Esophagus squamous epithelium (tissue), 5 donors: ENCODE measurements around the gene FAM114A1. TPM values are rescaled to one million over a fixed set of nuclear protein-coding genes. Genes with fewer than 3 reads are reported as not detected.

Experiments
- DNase-seq: peaks from one replicate; lab custom pipeline; 2025; lab: John Stamatoyannopoulos, UW
- H3K27ac ChIP-seq, 4 donors: fragments of 200-600 bp; sonication (generic); one replicate each; pipeline ENCODE4 v1.5.1; 2016 to 2019; ENCODE audit warnings: mild to moderate bottlenecking in 1 of 4
- H3K27me3 ChIP-seq, 4 donors: fragments of 200-600 bp; sonication (generic); 1 replicate in 3 of 4; 2 replicates in 1 of 4; pipeline versions ENCODE4 v1.5.1 to v1.6.0; 2017 to 2021; ENCODE audit warnings: antibody characterized with exemption in 1 of 4
- H3K36me3 ChIP-seq, 3 donors: fragments of 200-600 bp; sonication (generic); one replicate each; pipeline ENCODE4 v1.5.1; 2016 to 2019
- H3K4me1 ChIP-seq, 3 donors: fragments of 200-600 bp; sonication (generic); one replicate each; pipeline ENCODE4 v1.5.1; 2017 to 2019
- H3K4me3 ChIP-seq, 4 donors: fragments of 200-600 bp; sonication (generic); 1 replicate in 3 of 4; 2 replicates in 1 of 4; pipeline ENCODE4 v1.5.1; 2016 to 2019; ENCODE audit warnings: mild to moderate bottlenecking in 2 of 4, moderate library complexity in 1 of 4
- H3K9me3 ChIP-seq, 3 donors: fragments of 200-600 bp; sonication (generic); one replicate each; pipeline ENCODE4 v1.5.1; 2016 to 2019
- CTCF ChIP-seq, 6 experiments: fragments of 450-650 bp in 4 of 6; fragments of 200-600 bp in 2 of 6; sonication (generic) in 2 of 6; IDR thresholded peaks; one replicate each; pipeline ENCODE4 v1.5.1; 2016 to 2019; ENCODE audit warnings: antibody characterized with exemption in 6 of 6, mild to moderate bottlenecking in 4 of 6, moderate library complexity in 4 of 6
- POLR2A ChIP-seq, 4 donors: fragments of 450-650 bp; IDR thresholded peaks; one replicate each; pipeline ENCODE4 v1.6.1; 2017; ENCODE audit warnings: antibody characterized with exemption in 4 of 4, mild to moderate bottlenecking in 4 of 4, moderate library complexity in 3 of 4
- WGBS, 2 donors: methylation state at CpG; one replicate each; pipeline ENCODE4 v1.1.5; 2018; 5-methylcytosine and 5-hydroxymethylcytosine counted together
- intact Hi-C: fragments of 100-400 bp; cut with DNase I; formaldehyde crosslinking; loops from one replicate; pipeline ENCODE4 v1.15.0; 2022
- total RNA-seq, 4 donors: library from RNA; depleted of rRNA; stranded (reverse); fragments of >200 nt; gene quantifications; one replicate each; pipeline ENCODE4 v1.1.0, GENCODE V29; 2016
- donor health status: DM: yes; HTN: yes; CAD: no.

FAM114A1 gene
- total RNA-seq, 4 donors from 2014 or later, result 36.7 to 80.9 (median 69.2) TPM

DNA sequence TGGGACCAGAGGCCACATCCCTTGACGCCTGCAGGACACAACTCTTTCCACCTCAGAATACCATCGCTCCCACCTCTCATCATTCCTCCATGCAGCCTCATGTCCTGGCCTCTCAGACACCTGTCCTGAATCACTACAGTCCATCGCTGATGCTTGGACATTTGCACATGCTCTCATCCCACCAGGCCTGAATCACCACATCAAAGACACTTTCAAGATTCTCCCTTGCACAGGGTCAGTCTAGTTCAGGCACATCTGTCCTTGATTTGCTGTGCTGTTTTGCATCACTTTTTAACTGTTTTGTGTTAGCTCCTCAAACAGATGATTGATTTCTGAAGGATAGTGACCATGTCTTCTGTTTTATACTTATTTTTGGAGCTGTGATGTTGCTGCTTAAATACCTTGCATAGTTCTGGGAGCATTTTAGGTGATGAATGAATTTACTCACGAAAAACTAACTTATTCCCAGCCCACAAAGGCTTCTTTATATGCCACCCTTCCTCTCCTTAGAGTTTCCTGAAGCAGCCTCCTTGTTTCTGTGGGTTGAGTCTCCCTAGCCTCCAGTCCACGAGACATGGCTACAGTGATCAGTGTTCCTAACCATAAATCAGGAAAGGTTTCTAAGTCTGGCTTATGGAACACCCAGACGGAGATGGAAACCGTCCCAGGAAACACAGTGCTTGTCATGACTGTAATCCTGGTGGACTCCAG, 2.6 kb downstream of the FAM114A1 start:
- WGBS, 2 donors, result 68 to 75% methylated on average over 7 of the region's 7 CpGs
- no peaks in the 10 kb centered on the region for H3K27me3 ChIP-seq
- DNase-seq, result no peak
- intact Hi-C loops, result no loop called here
- TF ChIP-seq CTCF (IDR thresholded peaks at IDR 0.05), result no peak
- TF ChIP-seq POLR2A (IDR thresholded peaks at IDR 0.05), result no peak
- H3K4me3 ChIP-seq, result no peak overlapping the region
- H3K4me1 ChIP-seq, result peaks cover 9 to 68% (median 39%) of the 10 kb centered on the region in 3 donors
- H3K36me3 ChIP-seq, result peaks cover 0 to 12% (median 0%) of the 10 kb centered on the region in 3 donors
- H3K9me3 ChIP-seq, result no peaks in the 10 kb centered on the region
- H3K27ac ChIP-seq, result peak overlapping the region in 3 of 4 donors; percentile 25 to 98 (median 98)

DNA sequence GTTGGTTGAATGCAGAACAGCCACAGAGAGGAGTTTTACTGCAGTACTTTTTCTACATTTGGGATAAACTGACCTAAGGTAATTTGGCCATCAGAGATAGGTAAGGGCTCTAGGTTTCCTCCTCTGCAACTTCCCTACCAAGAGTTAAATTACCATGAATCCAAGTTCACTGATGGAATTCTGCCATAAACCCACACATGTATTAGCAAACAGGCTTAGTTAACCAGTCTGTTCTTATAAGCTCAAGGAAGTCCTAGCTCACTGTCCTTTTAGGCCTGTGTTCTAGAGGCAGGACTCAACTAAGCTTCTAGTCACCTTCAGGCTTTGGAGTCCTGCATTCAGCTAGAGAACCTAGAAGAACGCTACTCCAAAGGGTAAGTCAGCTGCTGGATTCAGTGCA, 4.0 kb downstream of the FAM114A1 start:
- H3K4me3 ChIP-seq, result no peak overlapping the region
- peak overlapping the region; percentile 19 to 98 (median 75) for H3K27ac ChIP-seq
- 67 to 75% methylated on average over 1 of the region's 1 CpG for WGBS, 2 donors
- H3K27me3 ChIP-seq, result no peaks in the 10 kb centered on the region
- H3K36me3 ChIP-seq, result peaks cover 0 to 12% (median 0%) of the 10 kb centered on the region in 3 donors
- no peak for DNase-seq
- H3K9me3 ChIP-seq, result no peaks in the 10 kb centered on the region
- TF ChIP-seq CTCF (IDR thresholded peaks at IDR 0.05) (no peak), POLR2A (IDR thresholded peaks at IDR 0.05) (no peak)
- intact Hi-C loops, result no loop called here
- peaks cover 9 to 68% (median 39%) of the 10 kb centered on the region in 3 donors for H3K4me1 ChIP-seq

DNA sequence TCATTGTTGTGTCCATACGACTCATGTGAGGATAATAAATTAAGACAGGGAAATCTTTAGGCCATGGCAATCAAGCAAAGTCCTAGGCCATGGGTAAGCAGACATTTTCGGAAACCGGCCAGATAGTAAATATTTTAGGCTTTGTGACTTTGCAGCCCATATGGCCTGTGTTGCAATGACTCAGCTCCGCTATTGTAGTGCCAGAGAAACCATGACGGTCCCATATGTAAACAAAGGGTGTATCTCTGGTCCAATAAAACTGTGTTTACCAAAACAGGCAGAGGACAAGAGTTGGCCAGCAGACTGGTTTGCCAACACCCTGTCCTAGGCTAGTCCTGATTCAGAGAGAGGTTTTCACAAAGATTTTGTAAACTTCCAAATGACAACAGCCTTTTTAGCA, 5.0 kb downstream of the FAM114A1 start:
- TF ChIP-seq CTCF (IDR thresholded peaks at IDR 0.05) (no peak), POLR2A (IDR thresholded peaks at IDR 0.05) (no peak)
- 65 to 71% methylated on average over 5 of the region's 5 CpGs for WGBS, 2 donors
- Histone ChIP-seq H3K9me3 (no peaks in the 10 kb centered on the region), H3K36me3 (peaks cover 0 to 19% (median 0%) of the 10 kb centered on the region in 3 donors), H3K4me3 (no peak overlapping the region), H3K4me1 (peaks cover 9 to 61% (median 37%) of the 10 kb centered on the region in 3 donors), H3K27ac (peak overlapping the region; percentile 15 to 98 (median 75)), H3K27me3 (no peaks in the 10 kb centered on the region)
- intact Hi-C loops, result no loop called here
- no peak for DNase-seq

GRCh38 chr4:38873290-38873944, 5.8 kb downstream of the FAM114A1 start:
- WGBS, 2 donors, result 62 to 81% methylated on average over 5 of the region's 5 CpGs
- intact Hi-C loops, result no loop called here
- no peak for TF ChIP-seq POLR2A (IDR thresholded peaks at IDR 0.05)
- no peak for TF ChIP-seq CTCF (IDR thresholded peaks at IDR 0.05)
- Histone ChIP-seq H3K4me1 (peaks cover 9 to 56% (median 33%) of the 10 kb centered on the region in 3 donors), H3K9me3 (no peaks in the 10 kb centered on the region), H3K27me3 (no peaks in the 10 kb centered on the region), H3K36me3 (peaks cover 0 to 24% (median 0%) of the 10 kb centered on the region in 3 donors), H3K4me3 (no peak overlapping the region), H3K27ac (peak overlapping the region; percentile 15 to 98 (median 75))
- DNase-seq, result no peak

DNA sequence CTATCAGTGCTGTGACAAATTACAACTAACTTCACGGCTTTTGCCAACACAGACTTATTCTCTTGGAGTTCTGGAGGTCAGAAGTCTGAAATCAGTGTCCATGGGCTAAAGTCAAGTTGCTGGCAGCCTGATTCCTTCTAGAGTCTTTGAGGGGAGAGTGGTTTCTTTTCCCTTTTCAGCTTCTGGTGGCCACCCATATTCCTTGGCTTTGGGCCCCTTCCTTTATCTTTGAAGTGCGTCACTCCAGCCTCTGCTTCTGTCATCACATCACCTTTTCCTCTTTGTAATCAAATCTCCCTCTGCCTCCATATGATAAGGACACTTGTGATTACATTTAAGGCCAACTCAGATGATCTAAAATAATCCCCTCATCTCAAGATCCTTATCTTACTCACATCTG, 9.0 kb downstream of the FAM114A1 start:
- H3K27me3 ChIP-seq, result no peaks in the 10 kb centered on the region
- H3K4me1 ChIP-seq, result peaks cover 2 to 24% (median 16%) of the 10 kb centered on the region in 3 donors
- no peaks in the 10 kb centered on the region for H3K9me3 ChIP-seq
- intact Hi-C loops, result no loop called here
- WGBS, 2 donors, result 89 to 95% methylated on average over 2 of the region's 2 CpGs
- peaks cover 0 to 43% (median 5%) of the 10 kb centered on the region in 3 donors for H3K36me3 ChIP-seq
- no peak overlapping the region for H3K4me3 ChIP-seq
- H3K27ac ChIP-seq, result no peak overlapping the region
- TF ChIP-seq CTCF (IDR thresholded peaks at IDR 0.05) (no peak), POLR2A (IDR thresholded peaks at IDR 0.05) (no peak)
- no peak for DNase-seq
